Measurements from ENCODE around the gene EMD.

The EMD gene

DNA sequence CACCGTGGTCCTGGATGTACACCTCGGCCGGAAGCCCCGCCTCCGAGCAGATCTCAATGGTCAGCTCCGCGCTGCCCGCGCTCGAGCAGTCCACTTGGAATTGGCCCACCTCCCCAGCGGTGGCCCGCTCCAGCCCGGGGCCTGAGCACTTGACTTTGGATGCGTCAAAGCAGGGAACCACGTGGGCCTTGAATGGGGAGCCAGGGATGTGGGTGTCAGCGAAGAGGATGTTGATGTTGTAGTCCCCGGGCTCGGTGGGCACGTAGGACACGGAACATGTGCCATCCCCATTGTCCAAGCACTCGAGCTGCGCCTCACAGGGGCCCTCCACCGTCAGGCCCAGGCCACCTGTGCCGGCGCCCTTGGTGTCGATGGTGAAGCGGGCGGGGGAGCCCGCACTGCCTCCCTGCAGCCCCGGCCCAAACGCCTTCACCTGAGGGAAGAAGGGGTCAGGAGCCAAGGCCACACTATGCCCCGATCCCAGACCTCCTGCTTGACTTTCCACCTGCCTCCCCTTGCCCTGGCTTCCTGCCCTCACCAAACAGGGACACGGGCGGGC is 18.9 kb upstream of the EMD start:
- Histone ChIP-seq H3F3A (ENCODE audit: low read depth) (no peaks in the 10 kb centered on the region), H3K4me1 (ENCODE audit: insufficient read depth, low read length, poor library complexity, severe bottlenecking) (no peaks in the 10 kb centered on the region), H3K9ac (ENCODE audit: low read depth, low read length, poor library complexity, severe bottlenecking) (no peak overlapping the region), H3K4me3 (ENCODE audit: low read length, poor library complexity, severe bottlenecking) (no peak overlapping the region), H3K79me2 (ENCODE audit: insufficient read depth, low read length) (peaks cover 23% of the 10 kb centered on the region; the same call in 1 of the 2 replicates), H2AFZ (ENCODE audit: low read length) (no peak overlapping the region), H3K9me3 (ENCODE audit: insufficient read depth, low read depth, low read length) (no peaks in the 10 kb centered on the region), H3K27me3 (ENCODE audit: insufficient read depth, low read length, poor library complexity, severe bottlenecking) (no peaks in the 10 kb centered on the region), H3K4me2 (ENCODE audit: low read depth, low read length, poor library complexity, severe bottlenecking) (no peak overlapping the region), H3K9me2 (replicated peaks; ENCODE audit: low read depth, low read length) (no peaks in the 10 kb centered on the region), H4K20me1 (ENCODE audit: insufficient read depth, low read length, poor library complexity, severe bottlenecking) (peaks cover 18% of the 10 kb centered on the region), H3K36me3 (ENCODE audit: insufficient read depth, low read length) (peaks cover 87% of the 10 kb centered on the region; the same call in 1 of the 2 replicates)
- TF ChIP-seq EZH2phosphoT487 (IDR thresholded peaks at IDR 0.05; ENCODE audit: borderline replicate concordance): no peak
- TF ChIP-seq CTCF (conservative IDR thresholded peaks at IDR 0.05; ENCODE audit: low read length): no peak

- H4K20me1 ChIP-seq (ENCODE audit: insufficient read depth, low read length, poor library complexity, severe bottlenecking): peaks cover 36% of the 10 kb centered on the region
- H3K9me2 ChIP-seq (replicated peaks; ENCODE audit: low read depth, low read length): no peaks in the 10 kb centered on the region
- H3K36me3 ChIP-seq (ENCODE audit: insufficient read depth, low read length): peaks cover 90% of the 10 kb centered on the region; the same call in 1 of the 2 replicates
- H3K9ac ChIP-seq (ENCODE audit: low read depth, low read length, poor library complexity, severe bottlenecking): no peak overlapping the region
- no peak overlapping the region for H2AFZ ChIP-seq (ENCODE audit: low read length)
- no peaks in the 10 kb centered on the region for H3K9me3 ChIP-seq (ENCODE audit: insufficient read depth, low read depth, low read length)
- H3K79me2 ChIP-seq (ENCODE audit: insufficient read depth, low read length): peaks cover 43% of the 10 kb centered on the region
- no peaks in the 10 kb centered on the region for H3K27me3 ChIP-seq (ENCODE audit: insufficient read depth, low read length, poor library complexity, severe bottlenecking)
- no peaks in the 10 kb centered on the region for H3F3A ChIP-seq (ENCODE audit: low read depth)
- H3K4me3 ChIP-seq (ENCODE audit: low read length, poor library complexity, severe bottlenecking): no peak overlapping the region
- no peaks in the 10 kb centered on the region for H3K4me1 ChIP-seq (ENCODE audit: insufficient read depth, low read length, poor library complexity, severe bottlenecking)
- TF ChIP-seq CTCF (conservative IDR thresholded peaks at IDR 0.05; ENCODE audit: low read length): no peak
- no peak for TF ChIP-seq EZH2phosphoT487 (IDR thresholded peaks at IDR 0.05; ENCODE audit: borderline replicate concordance)
- H3K4me2 ChIP-seq (ENCODE audit: low read depth, low read length, poor library complexity, severe bottlenecking): no peak overlapping the region
These were observed 16.9 kb upstream of the EMD start for GRCh38 chrX:154362085-154362742.

GRCh38 chrX:154363706-154364439 is 15.2 kb upstream of the EMD start:
- Histone ChIP-seq H3K36me3 (ENCODE audit: insufficient read depth, low read length) (peaks cover 80% of the 10 kb centered on the region; the same call in 1 of the 2 replicates), H4K20me1 (ENCODE audit: insufficient read depth, low read length, poor library complexity, severe bottlenecking) (peaks cover 48% of the 10 kb centered on the region), H3K9ac (ENCODE audit: low read depth, low read length, poor library complexity, severe bottlenecking) (no peak overlapping the region)

More at GRCh38 chrX:154363706-154364439, 15.2 kb upstream of the EMD start:
- H3K27me3 ChIP-seq (ENCODE audit: insufficient read depth, low read length, poor library complexity, severe bottlenecking): no peaks in the 10 kb centered on the region
- no peaks in the 10 kb centered on the region for H3K9me2 ChIP-seq (replicated peaks; ENCODE audit: low read depth, low read length)
- H3K4me2 ChIP-seq (ENCODE audit: low read depth, low read length, poor library complexity, severe bottlenecking): no peak overlapping the region
- no peak overlapping the region for H2AFZ ChIP-seq (ENCODE audit: low read length)
- TF ChIP-seq EZH2phosphoT487 (IDR thresholded peaks at IDR 0.05; ENCODE audit: borderline replicate concordance) (no peak), CTCF (conservative IDR thresholded peaks at IDR 0.05; ENCODE audit: low read length) (no peak)
- H3K4me1 ChIP-seq (ENCODE audit: insufficient read depth, low read length, poor library complexity, severe bottlenecking): peaks cover 10% of the 10 kb centered on the region
- H3F3A ChIP-seq (ENCODE audit: low read depth): no peaks in the 10 kb centered on the region
- peaks cover 55% of the 10 kb centered on the region for H3K79me2 ChIP-seq (ENCODE audit: insufficient read depth, low read length)
- no peak overlapping the region for H3K4me3 ChIP-seq (ENCODE audit: low read length, poor library complexity, severe bottlenecking)
- H3K9me3 ChIP-seq (ENCODE audit: insufficient read depth, low read depth, low read length): no peaks in the 10 kb centered on the region
